Measurements from ENCODE around the gene VSTM1. TPM values are rescaled to one million over a fixed set of nuclear protein-coding genes. Genes with fewer than 3 reads are reported as not detected.
"Not testable (repeated sequence)": the region's sequence is repeated elsewhere in the genome, so short reads cannot be mapped to it uniquely, and the experiment has no call there.

VSTM1 gene
- total RNA-seq, 3 donors from 2014 or later (not counting 1 experiment from before 2014, with no cell fraction given) = 0.72 to 2.8 (median 2.7) TPM

DNA sequence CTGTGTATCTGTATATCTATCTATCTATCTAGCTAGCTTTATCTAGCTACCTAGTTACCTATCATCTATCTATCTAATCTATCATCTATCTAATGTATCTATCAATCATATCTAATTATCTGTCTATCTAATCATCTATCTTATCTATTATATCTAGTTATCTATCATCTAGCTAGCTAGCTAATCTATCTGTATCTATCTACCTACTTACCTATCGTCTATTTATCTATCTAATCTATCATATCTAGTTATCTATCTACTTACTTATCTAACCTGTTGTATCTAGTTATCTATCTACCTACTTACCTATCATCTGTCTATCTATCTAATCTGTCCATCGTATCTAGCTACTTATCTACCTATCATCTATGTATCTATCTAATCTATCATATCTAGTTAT lies 17.9 kb downstream of the VSTM1 start:
- no peaks in the 10 kb centered on the region for H3K36me3 Mint-ChIP-seq
- no peak for TF ChIP-seq CTCF (IDR thresholded peaks at IDR 0.05)
- H3K9me3 ChIP-seq (ENCODE audit: control insufficient read depth, insufficient read depth, low read length) = no peaks in the 10 kb centered on the region
- H3K4me3 Mint-ChIP-seq = no peak overlapping the region
- H3K4me3 ChIP-seq (ENCODE audit: low read length) = no peak overlapping the region
- intact Hi-C loops (cut with micrococcal nuclease) = no loop called here
- H3K27me3 ChIP-seq (ENCODE audit: control insufficient read depth, insufficient read depth, low read length) = no peaks in the 10 kb centered on the region
- H3K27me3 Mint-ChIP-seq (ENCODE audit: low read depth in 2 of 2) = peaks cover 8 to 17% of the 10 kb centered on the region in 2 donors
- H3K36me3 ChIP-seq (ENCODE audit: control insufficient read depth, insufficient read depth, low read length) = no peaks in the 10 kb centered on the region
- H3K4me1 Mint-ChIP-seq = no peaks in the 10 kb centered on the region
- no peaks in the 10 kb centered on the region for H3K9me3 Mint-ChIP-seq
- 72% methylated on average over 2 of the region's 2 CpGs for WGBS (ENCODE audit: insufficient coverage)
- no peak overlapping the region for H3K27ac ChIP-seq (ENCODE audit: low read length)
- no peaks in the 10 kb centered on the region for H3K4me1 ChIP-seq (ENCODE audit: control insufficient read depth, insufficient read depth, low read length)
- DNase-seq (no peak), ATAC-seq (no peak)
- no peak overlapping the region for H3K27ac Mint-ChIP-seq

- no peak overlapping the region for H3K27ac Mint-ChIP-seq
- H3K27me3 ChIP-seq (ENCODE audit: control insufficient read depth, insufficient read depth, low read length) = no peaks in the 10 kb centered on the region
- no peak overlapping the region for H3K27ac ChIP-seq (ENCODE audit: low read length)
- H3K27me3 Mint-ChIP-seq (ENCODE audit: low read depth in 2 of 2) = peaks cover 8 to 17% of the 10 kb centered on the region in 2 donors
- no peak overlapping the region for H3K4me3 ChIP-seq (ENCODE audit: low read length)
- 86% methylated on average over 2 of the region's 3 CpGs for WGBS (ENCODE audit: insufficient coverage)
- H3K9me3 Mint-ChIP-seq = no peaks in the 10 kb centered on the region
- intact Hi-C loops (cut with micrococcal nuclease) = no loop called here
- H3K4me3 Mint-ChIP-seq = no peak overlapping the region
- no peaks in the 10 kb centered on the region for H3K4me1 Mint-ChIP-seq
- DNase-seq = no peak
- no peaks in the 10 kb centered on the region for H3K4me1 ChIP-seq (ENCODE audit: control insufficient read depth, insufficient read depth, low read length)
- no peaks in the 10 kb centered on the region for H3K36me3 ChIP-seq (ENCODE audit: control insufficient read depth, insufficient read depth, low read length)
- H3K36me3 Mint-ChIP-seq = no peaks in the 10 kb centered on the region
- no peak for TF ChIP-seq CTCF (IDR thresholded peaks at IDR 0.05)
- no peaks in the 10 kb centered on the region for H3K9me3 ChIP-seq (ENCODE audit: control insufficient read depth, insufficient read depth, low read length)
- no peak for ATAC-seq
Observed at GRCh38 chr19:54042989-54043388, 20.7 kb downstream of the VSTM1 start.

GRCh38 chr19:54041969-54042606 lies 21.6 kb downstream of the VSTM1 start:
- DNase-seq (no peak), ATAC-seq (no peak)
- TF ChIP-seq CTCF (IDR thresholded peaks at IDR 0.05) = no peak
- Histone ChIP-seq H3K4me3 (ENCODE audit: low read length) (no peak overlapping the region), H3K27me3 (ENCODE audit: control insufficient read depth, insufficient read depth, low read length) (no peaks in the 10 kb centered on the region), H3K27ac (ENCODE audit: low read length) (no peak overlapping the region), H3K4me1 (ENCODE audit: control insufficient read depth, insufficient read depth, low read length) (no peaks in the 10 kb centered on the region), H3K9me3 (ENCODE audit: control insufficient read depth, insufficient read depth, low read length) (no peaks in the 10 kb centered on the region), H3K36me3 (ENCODE audit: control insufficient read depth, insufficient read depth, low read length) (no peaks in the 10 kb centered on the region)
- H3K4me3 Mint-ChIP-seq = no peak overlapping the region
- no peak overlapping the region for H3K27ac Mint-ChIP-seq
- intact Hi-C loops (cut with micrococcal nuclease) = no loop called here
- H3K27me3 Mint-ChIP-seq (ENCODE audit: low read depth in 2 of 2) = peaks cover 11 to 25% of the 10 kb centered on the region in 2 donors
- H3K36me3 Mint-ChIP-seq = no peaks in the 10 kb centered on the region
- 61% methylated on average over 6 of the region's 9 CpGs for WGBS (ENCODE audit: insufficient coverage)
- H3K9me3 Mint-ChIP-seq = no peaks in the 10 kb centered on the region
- H3K4me1 Mint-ChIP-seq = no peaks in the 10 kb centered on the region

GRCh38 chr19:54040003-54040402 lies 23.7 kb downstream of the VSTM1 start:
- no peak for ATAC-seq
- no peak overlapping the region for H3K27ac Mint-ChIP-seq
- no peaks in the 10 kb centered on the region for H3K36me3 ChIP-seq (ENCODE audit: control insufficient read depth, insufficient read depth, low read length)

GRCh38 chr19:54036542-54036941 lies 27.2 kb downstream of the VSTM1 start:
- H3K9me3 ChIP-seq (ENCODE audit: control insufficient read depth, insufficient read depth, low read length); ATAC-seq; H3K27ac Mint-ChIP-seq; H3K4me1 Mint-ChIP-seq; H3K27me3 ChIP-seq (ENCODE audit: control insufficient read depth, insufficient read depth, low read length); H3K36me3 Mint-ChIP-seq; H3K27ac ChIP-seq (ENCODE audit: low read length); H3K4me3 ChIP-seq (ENCODE audit: low read length); H3K27me3 Mint-ChIP-seq (ENCODE audit: low read depth in 2 of 2); H3K9me3 Mint-ChIP-seq; H3K4me1 ChIP-seq (ENCODE audit: control insufficient read depth, insufficient read depth, low read length); intact Hi-C loops (cut with micrococcal nuclease); H3K4me3 Mint-ChIP-seq; H3K36me3 ChIP-seq (ENCODE audit: control insufficient read depth, insufficient read depth, low read length); DNase-seq: not testable (repeated sequence)
- 76% methylated on average over 4 of the region's 5 CpGs for WGBS (ENCODE audit: insufficient coverage)

More at GRCh38 chr19:54040003-54040402, 23.7 kb downstream of the VSTM1 start:
- Histone ChIP-seq H3K4me3 (ENCODE audit: low read length) (no peak overlapping the region), H3K4me1 (ENCODE audit: control insufficient read depth, insufficient read depth, low read length) (no peaks in the 10 kb centered on the region), H3K27me3 (ENCODE audit: control insufficient read depth, insufficient read depth, low read length) (no peaks in the 10 kb centered on the region), H3K27ac (ENCODE audit: low read length) (no peak overlapping the region), H3K9me3 (ENCODE audit: control insufficient read depth, insufficient read depth, low read length) (no peaks in the 10 kb centered on the region)
- no peaks in the 10 kb centered on the region for H3K9me3 Mint-ChIP-seq
- intact Hi-C loops (cut with micrococcal nuclease) = no loop called here
- no peak for TF ChIP-seq CTCF (IDR thresholded peaks at IDR 0.05)
- H3K36me3 Mint-ChIP-seq = no peaks in the 10 kb centered on the region
- 75% methylated on average over 4 of the region's 4 CpGs for WGBS (ENCODE audit: insufficient coverage)
- peaks cover 3 to 9% of the 10 kb centered on the region in 2 donors for H3K27me3 Mint-ChIP-seq (ENCODE audit: low read depth in 2 of 2)
- H3K4me3 Mint-ChIP-seq = no peak overlapping the region
- DNase-seq = no peak
- H3K4me1 Mint-ChIP-seq = no peaks in the 10 kb centered on the region
